Measurements from ENCODE around the gene ALOX12B. TPM values are rescaled to one million over a fixed set of nuclear protein-coding genes. Genes with fewer than 3 reads are reported as not detected.
"Not testable (repeated sequence)": the region's sequence is repeated elsewhere in the genome, so short reads cannot be mapped to it uniquely, and the experiment has no call there.

Gene ALOX12B
- total and polyA plus RNA-seq, 8 donors: 0.88 TPM; not detected in 7

- no peak for DNase-seq
- Histone ChIP-seq H3K4me1 (peaks cover 18 to 44% (median 20%) of the 10 kb centered on the region in 4 donors), H3K9me3 (no peaks in the 10 kb centered on the region), H3K36me3 (no peaks in the 10 kb centered on the region), H3K27ac (no peak overlapping the region), H3K27me3 (peaks cover 0 to 70% (median 35%) of the 10 kb centered on the region in 3 donors), H3K4me3 (no peak overlapping the region)
- WGBS, 5 donors: 62 to 82% (median 67%) methylated on average over 6 of the region's 6 CpGs
- TF ChIP-seq CTCF (IDR thresholded peaks at IDR 0.05) (no peak), EP300 (IDR thresholded peaks at IDR 0.05) (no peak)
- intact Hi-C loops (cut with DNase I; ENCODE audit: low total_unique reads): no loop called here
Observed at GRCh38 chr17:8064561-8065019, 22.9 kb downstream of the ALOX12B start.

GRCh38 chr17:8063761-8064534, 23.6 kb downstream of the ALOX12B start:
- Histone ChIP-seq H3K36me3 (no peaks in the 10 kb centered on the region), H3K4me1 (peaks cover 12 to 42% (median 18%) of the 10 kb centered on the region in 4 donors), H3K27me3 (peaks cover 0 to 76% (median 35%) of the 10 kb centered on the region in 3 donors), H3K27ac (no peak overlapping the region), H3K9me3 (no peaks in the 10 kb centered on the region), H3K4me3 (no peak overlapping the region)
- DNase-seq: no peak
- TF ChIP-seq CTCF (IDR thresholded peaks at IDR 0.05) (no peak), POLR2A (IDR thresholded peaks at IDR 0.05) (no peak), POLR2AphosphoS5 (IDR thresholded peaks at IDR 0.05) (no peak), EP300 (IDR thresholded peaks at IDR 0.05) (no peak)
- intact Hi-C loops (cut with DNase I; ENCODE audit: low total_unique reads): no loop called here
- WGBS, 5 donors: 23 to 44% (median 37%) methylated on average over 16 to 26 of the region's 28 CpGs

- H3K27me3 ChIP-seq: peaks cover 0 to 86% (median 35%) of the 10 kb centered on the region in 3 donors
- TF ChIP-seq POLR2A (IDR thresholded peaks at IDR 0.05) (no peak), POLR2AphosphoS5 (IDR thresholded peaks at IDR 0.05) (no peak), CTCF (IDR thresholded peaks at IDR 0.05) (no peak), EP300 (IDR thresholded peaks at IDR 0.05) (no peak)
- no peaks in the 10 kb centered on the region for H3K9me3 ChIP-seq
- H3K4me1 ChIP-seq: peaks cover 5 to 41% (median 14%) of the 10 kb centered on the region in 4 donors
- 25 to 44% (median 34%) methylated on average over 15 of the region's 15 CpGs for WGBS, 5 donors
- no peak overlapping the region for H3K27ac ChIP-seq
- DNase-seq: no peak
- H3K4me3 ChIP-seq: no peak overlapping the region
- intact Hi-C loops (cut with DNase I; ENCODE audit: low total_unique reads): no loop called here
- H3K36me3 ChIP-seq: no peaks in the 10 kb centered on the region
Observed at GRCh38 chr17:8062807-8063483, 24.6 kb downstream of the ALOX12B start.

- TF ChIP-seq CTCF (IDR thresholded peaks at IDR 0.05) (no peak), POLR2AphosphoS5 (IDR thresholded peaks at IDR 0.05) (no peak), EP300 (IDR thresholded peaks at IDR 0.05) (no peak), POLR2A (IDR thresholded peaks at IDR 0.05) (no peak)
- Histone ChIP-seq H3K36me3 (no peaks in the 10 kb centered on the region), H3K4me1 (peaks cover 5 to 46% (median 19%) of the 10 kb centered on the region in 4 donors), H3K9me3 (no peaks in the 10 kb centered on the region), H3K27me3 (peaks cover 0 to 88% (median 35%) of the 10 kb centered on the region in 3 donors), H3K27ac (no peak overlapping the region), H3K4me3 (no peak overlapping the region)
- intact Hi-C loops (cut with DNase I; ENCODE audit: low total_unique reads): no loop called here
- peak in 1 of 2 donors; percentile 47 for DNase-seq
- 19 to 35% (median 25%) methylated on average over 8 of the region's 8 CpGs for WGBS, 5 donors
Observed at GRCh38 chr17:8062435-8062806, 25.1 kb downstream of the ALOX12B start.

- 59 to 71% (median 63%) methylated on average over 8 of the region's 8 CpGs for WGBS, 5 donors
- H3K4me3 ChIP-seq; DNase-seq; H3K27ac ChIP-seq; H3K36me3 ChIP-seq; intact Hi-C loops (cut with DNase I; ENCODE audit: low total_unique reads); H3K9me3 ChIP-seq: not testable (repeated sequence)
- Histone ChIP-seq H3K27me3 (peaks cover 0 to 89% (median 35%) of the 10 kb centered on the region in 3 donors), H3K4me1 (peaks cover 9 to 52% (median 25%) of the 10 kb centered on the region in 4 donors)
Observed at GRCh38 chr17:8061851-8062250, 25.7 kb downstream of the ALOX12B start.

Data from stomach (tissue), 9 donors.